Heart right ventricle (tissue), 16 donors: Measurements from ENCODE around the gene PRPSAP2. TPM values are rescaled to one million over a fixed set of nuclear protein-coding genes. Genes with fewer than 3 reads are reported as not detected.
A peak's percentile ranks its signal among the peaks of the same experiment; 100 is the strongest.

Experiments used
- ATAC-seq, 8 donors: fragments of 200-7000 bp; cut with Tn5 transposase; one replicate each; pipeline ENCODE4 v1.9.1; 2020; ENCODE audit warnings: mild to moderate bottlenecking in 8 of 8, moderate library complexity in 8 of 8, moderate number of reproducible peaks in 1 of 8
- DNase-seq, 2 donors: peaks; one replicate each; pipeline ENCODE4 v3.0.0-alpha.2; 2020
- H3K27ac ChIP-seq, 10 donors: fragments of 200-600 bp; sonication (generic) in 2 of 10; one replicate each; pipeline versions ENCODE4 v1.5.0 to v1.8.0; 2020 to 2022; ENCODE audit warnings: mild to moderate bottlenecking in 3 of 10
- H3K27me3 ChIP-seq, 7 donors: fragments of 200-600 bp; one replicate each; pipeline ENCODE4 v1.8.0; 2021 to 2022; ENCODE audit warnings: mild to moderate bottlenecking in 2 of 7
- H3K36me3 ChIP-seq, 9 donors: fragments of 200-600 bp; sonication (generic) in 1 of 9; one replicate each; pipeline versions ENCODE4 v1.5.0 to v1.8.0; 2020 to 2022; ENCODE audit warnings: mild to moderate bottlenecking in 2 of 9
- H3K4me1 ChIP-seq, 9 donors: fragments of 200-600 bp; sonication (generic) in 1 of 9; one replicate each; pipeline versions ENCODE4 v1.5.0 to v1.8.0; 2020 to 2022; ENCODE audit warnings: mild to moderate bottlenecking in 4 of 9
- H3K4me3 ChIP-seq, 10 donors: fragments of 200-600 bp; sonication (generic) in 2 of 10; one replicate each; pipeline versions ENCODE4 v1.5.0 to v1.8.0; 2020 to 2022; ENCODE audit warnings: mild to moderate bottlenecking in 7 of 10, moderate library complexity in 2 of 10
- H3K9me3 ChIP-seq, 11 donors: fragments of 200-600 bp in 10 of 11; sonication (generic) in 2 of 11; one replicate each; pipeline versions ENCODE4 v1.5.0 to v1.8.0; 2013 to 2022; ENCODE audit warnings: mild to moderate bottlenecking in 2 of 11, control low read depth in 1 of 11, moderate library complexity in 1 of 11
- WGBS, 2 donors: extraction: QIAGEN DNeasy Blood & Tissue Kit; methylation state at CpG; one replicate each; pipeline ENCODE4 v1.1.7; 2013; ENCODE audit warnings: inconsistent platforms in 1 of 2; 5-methylcytosine and 5-hydroxymethylcytosine counted together
- intact Hi-C, 10 donors: fragments of 100-400 bp; cut with DNase I; formaldehyde crosslinking; loops; one replicate each; pipeline versions ENCODE4 v1.11.1 to v1.14.2; 2022
- polyA plus RNA-seq, 2 donors: library from polyadenylated mRNA; stranded (reverse); fragments of 200-250 nt; gene quantifications; one replicate each; pipeline ENCODE4 v1.2.3, GENCODE V29; 2013
- total RNA-seq, 10 donors: library from RNA; stranded (reverse); fragmentation: NEBNext Ultra II Directional in 3 of 10; extraction: Animal tissue kit (Norgen Biotek cat#: 25700) in 3 of 10; gene quantifications; one replicate each; pipeline versions ENCODE4 v1.2.1 to v1.2.4, GENCODE V29; 2021 to 2023
- TF ChIP-seq, protein P1 (sequence below), 9 donors: fragments of 200-600 bp; sonication (generic) in 2 of 9; IDR thresholded peaks; one replicate each; pipeline versions ENCODE4 v1.5.0 to v1.8.0; 2021 to 2022; ENCODE audit warnings: antibody characterized with exemption in 9 of 9, mild to moderate bottlenecking in 5 of 9, moderate library complexity in 1 of 9
- donor health status: Arrhythmogenic right ventricular cardiomyopathy.
- donor health status: ischemic (EF 13 %, LVEDD 7.1; RV severe dilation, severe dysfunction).
- donor health status: healthy with polysubstance abuse.
- donor health status: DM: no; HTN: yes; CAD: no.
- donor health status: DM: no; HTN: no; CAD: no.
- donor health status: ischemic (EF 25% LVEDD 6.9; RV normal size, moderate dysfunction).
- donor health status: ischemic (EF 25% LVEDD 5.7; RV mildly dilated, moderate dysfunction).
- donor health status: healthy.
- donor health status: DM: yes; HTN: yes; CAD: no.
- donor health status: Ischemic cardiomyopathy.
- donor health status: ischemic (EF 35%, LVEDD 5.7; RV mildly dilated, moderate dysfunction).
- donor health status: nonischemic (EF 11% LVEDD 7.7; RV severe dilation, severe dysfunction).
- donor health status: DM: yes; HTN: yes; CAD: no.
- donor health status: PGD.
- donor health status: ischemic (EF 29% LVEDD 5.4; RV normal size, mild dysfunction).
- donor health status: nonischemic (EF 23%, LVEDD 6.1; RV moderate dilation, normal function).

The PRPSAP2 gene
- total and polyA plus RNA-seq, 12 donors: 12.8 to 23.2 (median 17.4) TPM

DNA sequence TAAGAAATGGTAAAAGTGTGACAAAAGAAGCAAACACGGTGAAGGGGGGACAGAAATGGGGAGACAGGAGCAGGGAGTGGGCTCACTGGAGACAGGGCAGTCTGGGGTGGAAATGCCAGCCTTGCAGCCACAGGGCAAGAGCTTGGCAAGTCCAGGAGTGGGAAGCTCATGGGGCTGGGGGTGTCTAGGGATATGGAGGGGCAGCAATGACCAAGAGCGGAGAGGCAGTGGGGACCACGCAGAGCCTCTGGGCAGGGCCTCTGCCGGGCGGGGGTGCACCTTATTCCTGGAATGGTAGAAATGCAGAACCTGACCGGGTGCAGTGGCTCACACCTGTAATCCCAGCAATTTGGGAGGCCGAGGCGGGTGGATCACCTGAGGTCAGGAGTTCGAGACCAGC is 106.6 kb downstream of the PRPSAP2 start:
- DNase-seq (no peak), ATAC-seq (no peak)
- WGBS, 2 donors: 96% methylated on average over 9 of the region's 9 CpGs
- Histone ChIP-seq H3K27me3 (no peaks in the 10 kb centered on the region), H3K27ac (no peak overlapping the region), H3K36me3 (no peaks in the 10 kb centered on the region), H3K4me3 (no peak overlapping the region), H3K9me3 (no peaks in the 10 kb centered on the region), H3K4me1 (peaks cover 0 to 7% (median 0%) of the 10 kb centered on the region in 9 donors)
- TF ChIP-seq, protein P1, sequence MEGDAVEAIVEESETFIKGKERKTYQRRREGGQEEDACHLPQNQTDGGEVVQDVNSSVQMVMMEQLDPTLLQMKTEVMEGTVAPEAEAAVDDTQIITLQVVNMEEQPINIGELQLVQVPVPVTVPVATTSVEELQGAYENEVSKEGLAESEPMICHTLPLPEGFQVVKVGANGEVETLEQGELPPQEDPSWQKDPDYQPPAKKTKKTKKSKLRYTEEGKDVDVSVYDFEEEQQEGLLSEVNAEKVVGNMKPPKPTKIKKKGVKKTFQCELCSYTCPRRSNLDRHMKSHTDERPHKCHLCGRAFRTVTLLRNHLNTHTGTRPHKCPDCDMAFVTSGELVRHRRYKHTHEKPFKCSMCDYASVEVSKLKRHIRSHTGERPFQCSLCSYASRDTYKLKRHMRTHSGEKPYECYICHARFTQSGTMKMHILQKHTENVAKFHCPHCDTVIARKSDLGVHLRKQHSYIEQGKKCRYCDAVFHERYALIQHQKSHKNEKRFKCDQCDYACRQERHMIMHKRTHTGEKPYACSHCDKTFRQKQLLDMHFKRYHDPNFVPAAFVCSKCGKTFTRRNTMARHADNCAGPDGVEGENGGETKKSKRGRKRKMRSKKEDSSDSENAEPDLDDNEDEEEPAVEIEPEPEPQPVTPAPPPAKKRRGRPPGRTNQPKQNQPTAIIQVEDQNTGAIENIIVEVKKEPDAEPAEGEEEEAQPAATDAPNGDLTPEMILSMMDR (IDR thresholded peaks at IDR 0.05): no peak
- intact Hi-C loops: no loop called here

DNA sequence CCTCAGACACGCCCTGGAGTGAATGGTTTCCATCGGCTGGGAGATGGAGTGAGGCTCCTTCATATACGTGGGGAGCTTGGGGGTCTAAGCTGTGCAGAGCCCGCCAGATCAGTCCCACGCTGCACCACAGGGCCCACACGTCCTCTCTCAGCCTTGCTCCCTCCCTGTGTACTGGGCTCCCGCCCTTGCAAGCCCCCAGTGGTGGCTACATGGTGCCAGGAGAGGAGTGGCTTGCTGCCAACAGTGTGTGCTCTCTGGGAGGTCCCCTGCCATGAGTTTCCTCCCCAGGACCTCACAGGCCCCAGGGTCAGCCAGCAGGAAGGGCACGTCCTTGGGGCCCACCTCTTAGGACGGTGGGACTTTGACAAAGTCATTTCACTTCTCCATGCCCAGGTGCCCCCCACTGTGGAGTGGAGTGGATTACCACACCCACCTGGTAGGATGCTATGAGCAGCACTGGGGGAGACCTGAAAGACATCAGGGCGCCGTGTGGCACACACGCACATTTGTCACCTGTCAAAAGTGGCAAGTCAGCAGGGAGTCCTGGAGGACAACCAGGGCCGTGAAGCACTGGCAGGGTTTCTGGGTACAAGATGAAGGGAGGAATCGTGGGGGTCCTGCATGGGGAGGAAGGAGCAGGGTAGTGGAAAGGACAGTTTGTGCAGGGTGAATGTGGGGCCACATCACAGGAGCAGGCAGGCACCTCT is 107.8 kb downstream of the PRPSAP2 start:
- no peaks in the 10 kb centered on the region for H3K9me3 ChIP-seq
- 81 to 85% methylated on average over 14 of the region's 14 CpGs for WGBS, 2 donors
- no peak for DNase-seq
- H3K4me3 ChIP-seq: no peak overlapping the region
- H3K4me1 ChIP-seq: peaks cover 0 to 7% (median 0%) of the 10 kb centered on the region in 9 donors
- no peak overlapping the region for H3K27ac ChIP-seq
- H3K36me3 ChIP-seq: no peaks in the 10 kb centered on the region
- TF ChIP-seq, protein P1 (IDR thresholded peaks at IDR 0.05): no peak
- no peaks in the 10 kb centered on the region for H3K27me3 ChIP-seq
- no peak for ATAC-seq
- intact Hi-C loops: loop anchor here in 1 of 10 donors (5.0 kb wide), 1 partner anchor 57 kb away; no protein-coding TSS in a partner anchor

DNA sequence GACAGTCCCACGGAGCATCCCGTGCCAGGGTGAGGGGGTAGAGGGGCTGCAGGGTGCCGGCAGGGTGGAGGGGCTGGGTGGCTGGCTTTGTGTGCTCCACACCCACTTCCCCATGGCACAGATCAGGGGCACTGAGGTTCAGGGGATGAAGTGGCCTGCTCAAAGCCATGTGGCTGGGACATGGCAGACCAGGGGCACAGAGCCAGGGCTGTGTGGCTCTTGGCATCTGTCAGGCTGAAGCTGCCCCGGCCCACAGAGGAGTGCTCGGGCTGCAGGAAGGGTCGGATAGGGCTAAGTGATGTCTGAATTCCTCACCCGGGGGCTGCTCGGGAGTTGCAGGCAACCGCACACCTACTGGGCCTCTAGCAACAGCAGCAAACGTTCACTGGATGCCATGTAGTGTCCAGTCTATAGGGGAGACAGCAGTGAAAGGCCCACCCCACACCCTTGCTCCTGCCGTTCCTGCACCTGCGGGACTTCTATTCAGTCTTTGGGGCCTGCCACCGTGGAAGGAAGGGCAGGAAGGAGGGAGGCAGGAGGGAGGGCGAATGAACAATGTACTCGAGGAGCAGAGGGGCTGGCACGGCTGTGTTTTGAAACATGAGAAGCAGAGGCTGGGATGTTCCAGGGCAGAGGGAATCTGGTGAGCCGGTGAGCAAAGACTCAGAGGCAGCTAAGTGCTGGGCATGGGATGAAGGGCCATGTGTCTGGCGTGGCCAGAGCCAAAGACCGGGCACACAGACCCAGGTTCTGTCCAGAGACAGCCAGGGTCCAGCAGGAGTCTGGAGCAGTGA is 109.1 kb downstream of the PRPSAP2 start:
- intact Hi-C loops: loop anchor here in 1 of 10 donors (5.0 kb wide), 1 partner anchor 55 kb away; no protein-coding TSS in a partner anchor
- peak in 5 of 8 donors; percentile 30 to 64 (median 46) for ATAC-seq
- TF ChIP-seq, protein P1 (IDR thresholded peaks at IDR 0.05): no peak

DNA sequence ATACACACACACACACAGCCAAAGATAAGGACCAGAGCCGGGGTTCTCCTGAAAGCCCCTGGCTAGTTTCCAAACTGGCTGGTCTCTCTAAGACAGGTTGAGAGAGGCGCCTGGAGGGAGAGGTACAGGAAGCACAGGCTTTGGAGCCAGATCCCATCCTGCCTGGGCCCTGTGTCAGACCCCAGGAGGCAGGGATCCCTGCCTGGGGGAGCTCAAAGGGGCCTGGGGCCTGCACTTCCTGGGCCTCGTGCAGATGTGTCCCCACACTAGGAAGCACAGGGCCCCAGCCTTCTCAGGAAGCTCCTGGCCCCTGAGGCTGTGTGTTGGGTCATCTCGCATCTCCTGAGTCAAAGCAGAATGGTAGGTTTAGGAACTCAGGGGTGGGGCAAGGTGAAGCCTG is 110.0 kb downstream of the PRPSAP2 start:
- no peak for DNase-seq
- TF ChIP-seq, protein P1 (IDR thresholded peaks at IDR 0.05): no peak
- no peaks in the 10 kb centered on the region for H3K36me3 ChIP-seq
- H3K4me3 ChIP-seq: no peak overlapping the region
- intact Hi-C loops: loop anchor here in 1 of 10 donors (5.0 kb wide), 1 partner anchor 54 kb away; no protein-coding TSS in a partner anchor
- peaks cover 0 to 7% (median 0%) of the 10 kb centered on the region in 9 donors for H3K4me1 ChIP-seq
- no peaks in the 10 kb centered on the region for H3K9me3 ChIP-seq
- no peaks in the 10 kb centered on the region for H3K27me3 ChIP-seq
- H3K27ac ChIP-seq: no peak overlapping the region
- no peak for ATAC-seq
- 59 to 65% methylated on average over 4 of the region's 4 CpGs for WGBS, 2 donors

More for the DNA sequence above, 109.1 kb downstream of the PRPSAP2 start:
- WGBS, 2 donors: 62 to 73% methylated on average over 19 of the region's 19 CpGs
- Histone ChIP-seq H3K27ac (no peak overlapping the region), H3K27me3 (no peaks in the 10 kb centered on the region), H3K4me3 (no peak overlapping the region), H3K4me1 (peaks cover 0 to 7% (median 0%) of the 10 kb centered on the region in 9 donors), H3K36me3 (no peaks in the 10 kb centered on the region), H3K9me3 (no peaks in the 10 kb centered on the region)
- peak in 1 of 2 donors; percentile 33 for DNase-seq
